ENCODE results near the gene KIAA1328.

- TF ChIP-seq POLR2A (IDR thresholded peaks at IDR 0.05): no peak
- TF ChIP-seq, protein P1, sequence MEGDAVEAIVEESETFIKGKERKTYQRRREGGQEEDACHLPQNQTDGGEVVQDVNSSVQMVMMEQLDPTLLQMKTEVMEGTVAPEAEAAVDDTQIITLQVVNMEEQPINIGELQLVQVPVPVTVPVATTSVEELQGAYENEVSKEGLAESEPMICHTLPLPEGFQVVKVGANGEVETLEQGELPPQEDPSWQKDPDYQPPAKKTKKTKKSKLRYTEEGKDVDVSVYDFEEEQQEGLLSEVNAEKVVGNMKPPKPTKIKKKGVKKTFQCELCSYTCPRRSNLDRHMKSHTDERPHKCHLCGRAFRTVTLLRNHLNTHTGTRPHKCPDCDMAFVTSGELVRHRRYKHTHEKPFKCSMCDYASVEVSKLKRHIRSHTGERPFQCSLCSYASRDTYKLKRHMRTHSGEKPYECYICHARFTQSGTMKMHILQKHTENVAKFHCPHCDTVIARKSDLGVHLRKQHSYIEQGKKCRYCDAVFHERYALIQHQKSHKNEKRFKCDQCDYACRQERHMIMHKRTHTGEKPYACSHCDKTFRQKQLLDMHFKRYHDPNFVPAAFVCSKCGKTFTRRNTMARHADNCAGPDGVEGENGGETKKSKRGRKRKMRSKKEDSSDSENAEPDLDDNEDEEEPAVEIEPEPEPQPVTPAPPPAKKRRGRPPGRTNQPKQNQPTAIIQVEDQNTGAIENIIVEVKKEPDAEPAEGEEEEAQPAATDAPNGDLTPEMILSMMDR (IDR thresholded peaks at IDR 0.05): no peak
- TF ChIP-seq EP300 (IDR thresholded peaks at IDR 0.05): no peak
Measured at GRCh38 chr18:36819621-36820020, 9.3 kb upstream of the KIAA1328 start.

All from tibial nerve (tissue), 4 donors.